Activated CD8-positive, alpha-beta memory T cell treated with anti-CD3 and anti-CD28 coated beads, Interleukin-2, amount 50 U/mL, for 24 hours (primary cell): ENCODE data around the gene SLC35G4.
"Not testable (repeated sequence)": the region's sequence is repeated elsewhere in the genome, so short reads cannot be mapped to it uniquely, and the experiment has no call there.

Experiments
- DNase-seq: peaks from one replicate; pipeline ENCODE4 v3.0.0-alpha.2; 2020; ENCODE audit errors: extremely low read depth

SLC35G4 gene

GRCh38 chr18:11609488-11609887 lies at the start of gene SLC35G4:
TSS of gene SLC35G4 (plus strand) at chr18:11609596. CDS start at chr18:11609596, 0 bp downstream.
- not testable (repeated sequence) for DNase-seq

- DNase-seq, result no peak
These were observed 48.1 kb upstream of the SLC35G4 start for GRCh38 chr18:11561293-11561692.

- no peak for DNase-seq
These were observed 43.7 kb upstream of the SLC35G4 start for GRCh38 chr18:11565716-11566115.

DNA sequence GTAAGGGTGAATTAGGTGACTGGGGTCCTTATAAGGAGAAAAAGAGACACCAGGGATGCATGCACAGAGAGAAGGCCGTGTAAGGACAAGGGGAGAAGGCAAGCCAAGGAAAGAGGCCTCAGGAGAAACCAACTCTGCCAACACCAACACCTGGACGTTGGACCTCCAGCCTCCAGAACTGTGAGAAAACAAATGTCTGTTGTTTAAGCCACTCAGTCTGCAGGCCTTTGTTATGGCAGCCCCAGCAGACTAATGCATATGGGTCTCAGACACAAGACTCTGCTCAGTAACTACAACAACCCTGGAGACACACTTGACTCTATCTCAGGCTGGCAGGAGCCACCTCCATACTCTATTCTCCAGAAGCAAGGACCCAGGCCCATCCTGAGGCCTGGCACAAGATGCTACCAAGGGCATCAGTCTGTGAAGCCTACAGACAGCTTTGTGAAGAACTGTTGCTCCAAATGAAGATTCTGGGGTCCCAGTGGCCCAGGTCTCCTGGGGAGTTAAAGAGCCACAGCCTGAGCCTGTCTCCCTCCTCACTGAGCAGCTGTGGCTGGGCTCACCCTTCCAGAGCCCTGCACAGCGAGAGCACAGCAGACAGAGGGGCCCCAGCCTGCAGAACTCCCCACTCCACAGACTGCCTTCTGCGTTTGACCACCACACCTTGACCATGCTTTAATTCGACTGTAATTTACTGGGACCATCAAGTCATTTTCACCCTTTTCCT lies 43.0 kb upstream of the SLC35G4 start:
- DNase-seq, result no peak

- no peak for DNase-seq
These were observed 42.0 kb upstream of the SLC35G4 start for GRCh38 chr18:11567396-11567795.

GRCh38 chr18:11570073-11570588 lies 39.3 kb upstream of the SLC35G4 start:
- no peak for DNase-seq

DNA sequence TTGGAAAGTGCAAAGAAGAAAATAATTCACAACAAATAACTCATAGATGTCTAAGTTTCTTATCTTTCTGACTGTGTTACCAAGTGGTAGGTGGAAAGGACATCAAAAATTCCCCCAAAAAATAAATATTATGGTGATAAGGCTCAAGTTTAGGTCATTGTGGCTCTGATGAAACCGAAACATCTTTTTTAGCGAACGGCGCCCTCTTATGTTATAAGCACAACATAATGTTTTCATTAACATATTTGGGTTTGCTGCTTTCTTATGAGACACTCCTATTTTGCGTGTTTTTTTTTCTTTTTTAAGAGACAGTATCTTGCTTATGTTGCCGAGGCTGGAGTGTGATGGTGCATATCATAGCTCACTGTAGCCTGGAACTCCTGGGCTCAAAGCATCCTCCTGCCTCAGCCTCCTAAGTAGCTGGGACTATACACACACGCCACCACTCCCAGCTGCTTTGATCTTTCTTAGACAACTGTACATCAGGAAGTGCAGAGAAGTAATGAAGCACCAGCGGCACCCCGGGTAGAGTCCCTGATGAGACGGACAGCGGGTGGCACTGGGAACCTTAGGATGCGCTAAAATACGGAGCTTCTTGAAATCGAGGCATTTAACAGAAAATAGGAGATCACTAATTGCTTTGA lies 38.5 kb upstream of the SLC35G4 start:
- no peak for DNase-seq

- DNase-seq, result no peak
These were observed 37.2 kb upstream of the SLC35G4 start for GRCh38 chr18:11572201-11572600.

- no peak for DNase-seq
These were observed 34.9 kb upstream of the SLC35G4 start for GRCh38 chr18:11574545-11574944.

DNA sequence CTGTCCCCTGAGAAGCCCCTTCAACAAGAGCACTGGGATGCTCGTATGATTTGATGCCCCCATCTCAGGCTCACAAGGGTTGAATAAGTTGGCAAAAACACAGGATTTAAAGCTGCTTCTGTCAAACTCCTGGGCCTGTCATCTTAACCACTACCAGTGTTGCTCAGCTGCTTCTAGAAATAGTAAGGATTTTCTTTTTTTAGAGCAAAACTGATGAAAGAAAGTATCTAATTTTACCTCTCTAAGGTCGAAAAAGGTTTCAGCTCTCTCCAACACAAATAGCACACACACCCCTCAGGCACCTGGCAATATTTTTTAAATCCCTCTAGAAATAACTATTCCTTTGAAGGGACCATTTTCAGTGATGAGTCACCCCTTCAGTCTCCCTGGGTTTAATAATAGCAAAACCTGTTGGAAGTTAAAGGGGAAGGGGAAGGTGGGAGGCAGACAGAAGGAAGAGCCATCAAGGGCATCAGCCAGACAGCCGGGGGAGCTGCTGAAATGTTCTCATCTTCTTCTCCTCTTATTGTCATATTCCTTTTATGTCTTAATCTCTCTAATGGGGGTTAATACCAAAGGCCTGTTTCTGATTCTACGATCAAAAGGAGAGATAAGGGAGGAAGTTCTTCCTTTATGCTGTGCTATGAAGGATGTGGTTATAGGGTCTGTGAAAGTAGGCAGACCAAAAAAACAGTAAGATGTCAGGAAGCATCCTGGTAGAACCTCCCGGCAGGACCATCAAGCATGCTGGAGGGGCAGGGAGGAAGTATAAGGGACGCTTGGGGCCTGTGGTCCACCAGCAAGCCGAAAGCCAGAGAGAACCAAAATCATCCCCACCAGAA lies 31.9 kb upstream of the SLC35G4 start:
- DNase-seq, result no peak

DNA sequence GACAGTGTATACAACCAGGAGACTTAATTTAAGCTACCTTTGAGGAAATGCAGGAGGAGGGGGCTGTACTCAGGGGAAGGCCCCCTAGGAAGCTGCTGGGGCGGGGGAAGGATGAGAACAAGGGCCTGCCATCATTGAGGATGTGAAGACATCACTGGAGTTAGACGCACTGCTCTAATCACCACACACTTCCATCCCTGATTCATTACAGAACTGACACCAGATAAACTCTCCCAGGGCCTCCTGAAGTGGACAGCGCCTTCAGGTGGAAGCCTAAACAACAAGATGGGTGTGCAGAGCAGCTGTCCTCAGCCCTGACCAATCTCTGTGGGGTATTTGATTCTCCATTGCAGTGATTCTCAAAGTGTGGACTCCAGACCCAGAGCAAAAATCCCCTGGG lies 30.6 kb upstream of the SLC35G4 start:
- no peak for DNase-seq

DNA sequence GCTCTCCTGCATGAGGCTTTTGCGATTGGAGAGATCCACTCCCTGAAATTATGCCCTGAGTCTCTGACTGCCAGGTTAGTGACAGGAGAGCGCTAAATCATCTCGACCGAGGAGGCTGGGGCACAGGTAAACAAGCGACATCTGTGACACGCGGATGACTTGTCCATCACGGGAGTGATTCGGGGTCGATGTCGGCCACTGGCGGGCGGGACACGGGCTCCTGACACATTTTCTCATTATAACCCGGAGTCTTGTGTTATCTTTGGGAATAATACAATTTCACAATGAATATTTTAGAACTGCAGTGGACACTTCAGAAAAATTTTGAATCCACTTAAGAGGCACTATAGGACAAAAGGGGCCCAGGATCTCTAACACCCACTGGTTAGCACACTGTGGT lies 29.5 kb upstream of the SLC35G4 start:
- no peak for DNase-seq

GRCh38 chr18:11581286-11581685 lies 28.1 kb upstream of the SLC35G4 start:
- no peak for DNase-seq

GRCh38 chr18:11585596-11585995 lies 23.8 kb upstream of the SLC35G4 start:
- no peak for DNase-seq

- no peak for DNase-seq
These were observed 22.5 kb upstream of the SLC35G4 start for GRCh38 chr18:11586896-11587295.

GRCh38 chr18:11587432-11587831 lies 22.0 kb upstream of the SLC35G4 start:
- DNase-seq, result no peak

DNA sequence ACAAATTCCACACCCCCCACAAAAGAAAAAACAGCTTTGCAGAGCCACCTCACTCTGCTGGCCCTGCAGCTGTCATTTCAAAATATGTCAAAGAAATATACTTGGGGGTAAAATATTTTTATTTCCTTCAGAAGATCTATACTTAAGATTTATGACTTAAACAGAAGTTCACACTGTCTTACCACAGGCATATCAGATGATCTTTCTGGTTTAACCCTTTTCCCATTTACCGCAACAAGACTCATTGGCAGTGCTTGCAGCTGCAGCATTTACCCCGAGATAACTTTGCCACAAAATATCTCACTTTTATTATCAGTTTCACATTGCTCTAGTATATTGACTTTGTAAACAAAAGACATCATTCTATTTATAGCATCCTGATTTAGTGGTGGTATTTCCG lies 21.6 kb upstream of the SLC35G4 start:
- DNase-seq, result no peak

DNA sequence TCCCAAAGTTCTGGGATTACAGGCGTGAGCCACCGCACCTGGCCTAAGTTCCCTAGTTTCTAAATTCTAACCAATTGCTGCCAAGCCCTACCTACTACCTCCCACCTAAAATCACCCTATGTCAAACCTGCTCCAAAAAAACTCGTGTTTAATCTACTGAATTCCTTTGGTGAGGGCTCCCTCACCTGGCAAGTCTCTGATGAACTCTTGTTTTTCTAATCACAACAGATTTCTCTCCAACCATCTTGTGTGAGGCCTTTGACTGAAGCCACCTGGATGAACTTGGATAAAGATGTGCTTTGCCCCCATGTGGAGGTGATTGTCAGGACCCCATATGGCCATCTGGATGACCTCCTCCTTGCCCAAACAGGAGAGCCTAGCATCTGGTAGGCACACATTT lies 17.4 kb upstream of the SLC35G4 start:
- DNase-seq, result no peak

DNA sequence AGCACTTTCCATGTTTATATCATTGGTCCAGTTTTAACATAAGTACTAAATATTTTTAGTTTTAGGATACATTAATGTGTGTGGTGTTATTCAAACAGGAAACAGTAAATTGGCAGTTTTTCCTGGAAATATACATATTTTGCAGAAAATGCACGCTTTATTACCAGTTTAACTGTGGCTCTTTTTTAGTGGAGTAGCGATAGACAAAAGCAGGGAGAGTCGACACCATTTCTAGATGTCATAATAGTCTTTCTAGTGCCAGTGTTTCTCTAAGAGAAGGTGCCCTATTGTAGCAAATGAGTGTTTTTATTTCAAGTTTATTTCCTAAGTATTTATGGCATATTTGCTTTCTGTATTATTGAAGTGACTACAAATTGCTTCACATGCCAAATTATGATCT lies 9.1 kb upstream of the SLC35G4 start:
- no peak for DNase-seq

- no peak for DNase-seq
These were observed 1.5 kb upstream of the SLC35G4 start for GRCh38 chr18:11607906-11608305.

DNA sequence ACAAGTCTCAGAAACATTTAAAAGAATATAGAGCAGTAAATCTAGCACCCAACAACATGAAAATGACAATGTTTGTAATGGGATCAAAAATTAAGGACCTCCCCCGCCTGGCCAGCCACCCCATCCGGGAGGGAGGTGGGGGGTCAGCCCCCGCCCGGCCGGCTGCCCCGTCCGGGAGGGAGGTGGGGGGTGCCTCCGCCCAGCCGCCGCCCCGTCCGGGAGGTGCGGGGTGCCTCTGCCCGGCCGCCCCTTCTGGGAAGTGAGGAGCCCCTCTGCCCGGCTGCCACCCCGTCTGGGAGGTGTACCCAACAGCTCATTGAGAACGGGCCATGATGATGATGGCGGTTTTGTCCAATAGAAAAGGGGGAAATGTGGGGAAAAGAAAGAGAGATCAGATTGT lies 778 bp upstream of the SLC35G4 start:
- DNase-seq, result not testable (repeated sequence)

GRCh38 chr18:11613073-11613472 lies 3.7 kb downstream of the SLC35G4 start:
- not testable (repeated sequence) for DNase-seq
